ENCODE results near the gene ANKHD1.

GRCh38 chr5:140361901-140362300 is 39.7 kb upstream of the ANKHD1 start:
- TF ChIP-seq JUN (IDR thresholded peaks at IDR 0.05; ENCODE audit: borderline replicate concordance, low read depth, low read length) (no peak), JUN (CRISPR knock-in tag; IDR thresholded peaks at IDR 0.05; ENCODE audit: borderline replicate concordance) (no peak), EP300 (IDR thresholded peaks at IDR 0.05; ENCODE audit: low read length) (no peak), NFYB (IDR thresholded peaks at IDR 0.05; ENCODE audit: extremely low read depth, insufficient read length) (no peak), L3MBTL2 (IDR thresholded peaks at IDR 0.05) (no peak), RBM39 (optimal IDR thresholded peaks at IDR 0.05; ENCODE audit: low read depth, low read length) (no peak), HCFC1 (IDR thresholded peaks at IDR 0.05; ENCODE audit: low read depth, low read length) (no peak), FOXK2 (conservative IDR thresholded peaks at IDR 0.05 in 1 of 2, IDR thresholded peaks at IDR 0.05 in 1 of 2; ENCODE audit: low read depth in 2 of 2) (no peak), ZNF561 (CRISPR knock-in tag; conservative IDR thresholded peaks at IDR 0.05) (no peak), TBP (optimal IDR thresholded peaks at IDR 0.05; ENCODE audit: low read depth, low read length) (no peak), ZNF134 (CRISPR knock-in tag; conservative IDR thresholded peaks at IDR 0.05) (no peak)
- TF ChIP-seq, protein P1, sequence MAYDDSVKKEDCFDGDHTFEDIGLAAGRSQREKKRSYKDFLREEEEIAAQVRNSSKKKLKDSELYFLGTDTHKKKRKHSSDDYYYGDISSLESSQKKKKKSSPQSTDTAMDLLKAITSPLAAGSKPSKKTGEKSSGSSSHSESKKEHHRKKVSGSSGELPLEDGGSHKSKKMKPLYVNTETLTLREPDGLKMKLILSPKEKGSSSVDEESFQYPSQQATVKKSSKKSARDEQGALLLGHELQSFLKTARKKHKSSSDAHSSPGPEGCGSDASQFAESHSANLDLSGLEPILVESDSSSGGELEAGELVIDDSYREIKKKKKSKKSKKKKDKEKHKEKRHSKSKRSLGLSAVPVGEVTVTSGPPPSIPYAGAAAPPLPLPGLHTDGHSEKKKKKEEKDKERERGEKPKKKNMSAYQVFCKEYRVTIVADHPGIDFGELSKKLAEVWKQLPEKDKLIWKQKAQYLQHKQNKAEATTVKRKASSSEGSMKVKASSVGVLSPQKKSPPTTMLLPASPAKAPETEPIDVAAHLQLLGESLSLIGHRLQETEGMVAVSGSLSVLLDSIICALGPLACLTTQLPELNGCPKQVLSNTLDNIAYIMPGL (CRISPR knock-in tag; IDR thresholded peaks at IDR 0.05), result no peak
- TF ChIP-seq, protein P2, sequence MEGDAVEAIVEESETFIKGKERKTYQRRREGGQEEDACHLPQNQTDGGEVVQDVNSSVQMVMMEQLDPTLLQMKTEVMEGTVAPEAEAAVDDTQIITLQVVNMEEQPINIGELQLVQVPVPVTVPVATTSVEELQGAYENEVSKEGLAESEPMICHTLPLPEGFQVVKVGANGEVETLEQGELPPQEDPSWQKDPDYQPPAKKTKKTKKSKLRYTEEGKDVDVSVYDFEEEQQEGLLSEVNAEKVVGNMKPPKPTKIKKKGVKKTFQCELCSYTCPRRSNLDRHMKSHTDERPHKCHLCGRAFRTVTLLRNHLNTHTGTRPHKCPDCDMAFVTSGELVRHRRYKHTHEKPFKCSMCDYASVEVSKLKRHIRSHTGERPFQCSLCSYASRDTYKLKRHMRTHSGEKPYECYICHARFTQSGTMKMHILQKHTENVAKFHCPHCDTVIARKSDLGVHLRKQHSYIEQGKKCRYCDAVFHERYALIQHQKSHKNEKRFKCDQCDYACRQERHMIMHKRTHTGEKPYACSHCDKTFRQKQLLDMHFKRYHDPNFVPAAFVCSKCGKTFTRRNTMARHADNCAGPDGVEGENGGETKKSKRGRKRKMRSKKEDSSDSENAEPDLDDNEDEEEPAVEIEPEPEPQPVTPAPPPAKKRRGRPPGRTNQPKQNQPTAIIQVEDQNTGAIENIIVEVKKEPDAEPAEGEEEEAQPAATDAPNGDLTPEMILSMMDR (IDR thresholded peaks at IDR 0.05 in 2 of 3, conservative IDR thresholded peaks at IDR 0.05 in 1 of 3; ENCODE audit: insufficient read depth in 2 of 3, low read depth in 1 of 3, low read length in 3 of 3), result no peak
